ENCODE results near the gene CPNE5. TPM values are rescaled to one million over a fixed set of nuclear protein-coding genes. Genes with fewer than 3 reads are reported as not detected.
A peak's percentile ranks its signal among the peaks of the same experiment; 100 is the strongest.

CPNE5 gene
- total RNA-seq, 1 donor from 2014 or later = 0.25 TPM

GRCh38 chr6:36836111-36837021 is 2.9 kb downstream of the CPNE5 start:
- DNase-seq (ENCODE audit: low spot score) (no peak), ATAC-seq (no peak)

DNA sequence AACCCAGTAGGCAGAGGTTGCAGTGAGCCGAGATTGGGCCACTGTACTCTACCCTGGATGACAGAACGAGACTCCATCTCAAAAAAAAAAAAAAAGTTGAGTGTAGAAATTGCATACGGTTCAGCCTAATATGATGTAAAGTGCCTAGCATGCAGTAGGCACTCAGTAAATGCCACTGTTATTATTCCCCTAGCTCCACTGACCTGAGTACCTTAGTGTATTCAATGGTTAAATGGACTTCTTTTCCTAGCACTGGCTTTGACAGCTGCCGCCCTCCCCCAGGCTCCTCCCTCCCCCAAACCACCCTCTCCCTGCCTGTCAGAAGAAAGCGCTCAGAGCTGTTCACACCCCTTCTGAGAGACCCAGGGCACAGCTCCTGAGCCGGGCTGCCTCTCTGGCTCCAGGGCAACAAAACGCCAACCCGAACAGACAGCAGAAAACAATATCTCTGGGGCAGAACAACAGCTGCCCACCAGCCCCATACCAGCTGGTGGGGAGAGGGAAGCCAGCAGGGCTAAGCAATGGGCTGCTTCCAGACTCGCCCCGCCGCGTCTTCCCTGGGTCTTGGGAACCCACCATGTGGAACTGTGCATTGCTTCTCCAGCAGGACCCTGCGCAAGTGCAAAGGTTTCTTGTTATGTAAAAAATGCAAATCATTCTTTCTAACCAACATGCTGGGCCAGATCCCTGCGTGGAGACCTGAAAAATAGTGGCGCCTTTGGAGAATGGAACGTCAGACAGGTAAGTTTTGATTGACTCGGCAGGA is 4.5 kb downstream of the CPNE5 start:
- no peak for ATAC-seq
- no peak for DNase-seq (ENCODE audit: low spot score)

DNA sequence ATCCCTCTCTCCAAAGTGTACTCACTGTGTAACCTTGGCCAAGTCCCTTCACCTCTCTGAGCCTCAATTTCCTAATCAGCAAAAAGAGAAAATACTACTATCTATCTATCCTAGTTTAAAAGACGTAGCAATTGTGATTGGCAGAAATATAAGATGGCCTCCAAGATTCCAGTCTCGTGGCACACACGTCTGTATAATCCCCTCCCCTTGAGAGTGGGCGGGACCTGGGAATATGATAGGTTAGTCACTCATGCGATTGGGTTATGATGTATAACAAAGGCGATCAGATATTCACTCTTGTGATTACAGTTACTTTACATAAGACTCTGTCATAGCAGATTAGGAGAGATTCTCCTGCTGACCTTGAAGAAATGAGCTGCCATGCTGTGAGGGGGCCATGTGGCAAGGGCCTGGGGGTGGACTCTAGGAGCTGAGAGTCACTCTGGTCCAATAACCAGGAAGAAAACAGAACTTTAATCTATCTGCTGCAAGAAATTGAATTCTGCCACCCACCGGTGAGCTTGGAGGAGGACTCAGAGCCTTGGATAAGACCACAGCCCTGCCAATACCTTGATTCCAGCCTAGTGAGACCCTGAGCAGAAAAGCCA is 6.0 kb downstream of the CPNE5 start:
- no peak for DNase-seq (ENCODE audit: low spot score)
- ATAC-seq = no peak

- no peak for DNase-seq (ENCODE audit: low spot score)
- ATAC-seq = no peak
Observed at GRCh38 chr6:36832313-36832712, 6.9 kb downstream of the CPNE5 start.

GRCh38 chr6:36830577-36830976 is 8.7 kb downstream of the CPNE5 start:
- DNase-seq (ENCODE audit: low spot score) = no peak
- ATAC-seq = no peak

GRCh38 chr6:36829919-36830544 is 9.2 kb downstream of the CPNE5 start:
- peak; percentile 82 for ATAC-seq
- peak; percentile 72 for DNase-seq (ENCODE audit: low spot score)

- DNase-seq (ENCODE audit: low spot score) (no peak), ATAC-seq (peak; percentile 43)
Observed at GRCh38 chr6:36827261-36828079, 11.8 kb downstream of the CPNE5 start.

DNA sequence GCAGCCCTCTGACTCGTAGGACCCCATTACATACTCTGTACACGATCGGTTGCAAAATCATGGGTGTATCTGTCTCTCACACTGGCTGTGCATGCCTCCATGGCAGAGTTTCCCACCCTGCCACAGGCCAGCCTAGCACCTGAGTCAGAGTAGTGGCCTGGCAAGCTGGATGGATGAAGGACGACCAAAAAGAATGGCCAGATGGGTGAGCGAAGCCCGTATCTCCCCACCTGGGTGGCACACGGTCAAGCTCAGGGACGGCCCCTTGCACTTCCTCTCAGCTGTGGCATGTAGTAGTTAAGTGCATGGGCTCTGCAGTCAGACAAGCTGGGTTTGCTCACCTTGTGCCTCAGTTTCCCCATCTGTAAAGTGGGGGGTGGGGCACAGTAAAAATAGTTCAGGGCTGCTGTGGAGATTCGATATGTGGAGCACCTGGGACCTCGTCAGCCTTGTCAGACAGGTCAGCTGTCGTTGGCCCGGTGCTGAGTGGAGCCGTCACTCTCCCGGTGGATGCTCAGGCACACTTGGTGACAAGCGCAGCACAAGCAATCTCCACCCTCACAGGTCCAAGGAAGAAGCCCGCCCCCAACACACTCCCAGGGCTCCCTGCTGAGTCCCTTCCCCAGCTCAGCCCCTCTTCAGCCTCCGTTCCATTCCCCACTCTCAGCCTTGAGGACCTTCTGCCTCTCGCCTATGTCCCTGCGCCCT is 12.6 kb downstream of the CPNE5 start:
- DNase-seq (ENCODE audit: low spot score) (no peak), ATAC-seq (no peak)

GRCh38 chr6:36825994-36826393 is 13.2 kb downstream of the CPNE5 start:
- DNase-seq (ENCODE audit: low spot score) (no peak), ATAC-seq (no peak)

DNA sequence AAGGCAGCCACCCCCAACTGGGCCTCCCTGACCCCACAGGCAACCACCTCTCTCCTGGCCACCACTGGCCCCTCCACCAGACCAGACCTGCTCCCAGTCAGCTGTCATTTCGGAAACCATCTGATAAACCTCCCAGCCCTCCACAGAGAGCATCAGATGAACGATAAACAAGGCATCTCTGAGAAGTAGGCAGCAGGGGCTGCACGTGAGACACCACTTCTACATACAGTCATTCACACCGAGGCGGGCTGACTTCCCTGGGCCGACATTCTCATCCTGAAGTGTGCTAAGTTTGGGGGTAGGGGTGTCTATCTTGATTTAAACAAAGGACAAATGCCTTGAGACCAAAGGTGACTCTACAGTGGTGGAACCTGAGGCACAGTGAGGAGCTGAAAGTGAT is 13.8 kb downstream of the CPNE5 start:
- ATAC-seq (no peak), DNase-seq (ENCODE audit: low spot score) (no peak)

- ATAC-seq (peak; percentile 9), DNase-seq (ENCODE audit: low spot score) (no peak)
Observed at GRCh38 chr6:36824253-36824652, 15.0 kb downstream of the CPNE5 start.

DNA sequence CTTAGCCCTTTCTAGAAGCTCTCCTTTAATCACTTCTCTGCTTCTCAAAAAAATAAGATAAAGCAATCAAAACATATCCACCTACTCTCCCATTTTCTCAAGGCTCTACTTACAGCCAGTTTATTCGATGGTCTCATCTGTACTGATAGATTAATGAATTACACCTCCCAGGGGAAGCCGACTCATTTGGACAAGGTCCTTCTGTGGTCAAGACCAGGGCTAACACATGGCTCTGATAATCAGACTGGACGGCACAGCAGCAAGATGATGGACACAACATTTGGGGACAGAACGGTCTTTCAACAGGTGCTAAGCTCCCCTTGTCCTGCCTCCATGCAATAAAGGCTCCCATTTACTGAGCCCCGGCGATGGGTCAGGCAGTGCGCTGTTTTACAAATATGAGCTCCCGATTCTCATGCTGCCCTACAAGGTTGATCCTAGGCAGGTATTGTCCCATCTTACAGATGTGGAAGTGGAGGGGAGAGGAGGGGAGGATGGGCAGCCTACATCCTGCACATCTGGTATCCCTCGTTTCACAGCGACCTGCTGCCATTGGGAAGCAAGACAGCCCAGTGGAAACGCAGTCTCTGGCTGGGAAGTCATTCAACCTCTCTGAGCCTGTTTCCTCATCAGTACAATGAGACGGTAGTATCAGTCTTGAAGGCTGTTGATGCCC is 15.7 kb downstream of the CPNE5 start:
- ATAC-seq (no peak), DNase-seq (ENCODE audit: low spot score) (no peak)

GRCh38 chr6:36822506-36823269 is 16.6 kb downstream of the CPNE5 start:
- ATAC-seq (no peak), DNase-seq (ENCODE audit: low spot score) (no peak)

- DNase-seq (ENCODE audit: low spot score) = no peak
- no peak for ATAC-seq
Observed at GRCh38 chr6:36821581-36822335, 17.5 kb downstream of the CPNE5 start.

DNA sequence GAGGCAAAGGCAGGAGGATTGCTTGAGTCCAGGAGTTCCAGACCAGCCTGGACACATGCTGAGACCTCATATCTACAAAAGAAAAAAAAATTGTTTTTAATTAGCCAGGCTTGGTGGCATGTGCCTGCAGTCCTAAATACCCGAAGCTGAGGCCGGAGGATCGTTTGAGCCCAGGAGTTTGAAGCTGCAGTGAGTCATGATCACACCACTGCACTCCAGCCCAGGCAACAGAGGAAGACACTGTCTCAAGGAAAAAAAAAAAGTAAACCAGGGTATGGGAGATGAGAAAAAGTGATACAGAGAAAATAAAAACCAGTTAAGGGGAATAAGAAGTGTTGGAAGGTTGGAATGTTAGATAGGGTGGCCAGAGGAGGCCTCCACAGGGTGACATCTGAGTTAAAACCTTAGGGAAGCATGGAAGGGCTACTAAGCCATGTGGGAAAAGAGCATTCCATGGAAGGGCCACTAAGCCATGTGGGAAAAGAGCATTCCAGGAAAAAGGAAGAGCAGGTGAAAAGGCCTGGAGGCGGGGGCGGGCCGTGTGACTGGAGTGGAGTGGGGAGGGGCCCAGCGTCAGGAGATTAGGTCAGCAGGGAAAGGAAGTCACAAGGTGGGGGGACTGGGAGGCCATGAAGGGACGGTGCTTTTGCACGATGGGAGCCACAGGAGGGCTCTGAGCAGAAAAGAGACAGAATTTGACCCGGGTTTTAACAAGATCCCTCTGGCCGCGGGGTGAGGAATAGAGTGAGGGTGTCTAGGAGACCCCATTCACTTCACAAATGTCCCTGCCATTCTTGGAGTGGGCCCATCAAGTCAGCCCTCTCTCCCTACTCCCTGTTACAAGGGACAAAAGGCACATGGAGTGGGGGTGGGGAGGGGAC is 18.3 kb downstream of the CPNE5 start:
- peak; percentile 30 for ATAC-seq

GRCh38 chr6:36818756-36819155 is 20.5 kb downstream of the CPNE5 start:
- DNase-seq (ENCODE audit: low spot score) = no peak
- ATAC-seq = no peak

More for the DNA sequence above, 18.3 kb downstream of the CPNE5 start:
- no peak for DNase-seq (ENCODE audit: low spot score)

DNA sequence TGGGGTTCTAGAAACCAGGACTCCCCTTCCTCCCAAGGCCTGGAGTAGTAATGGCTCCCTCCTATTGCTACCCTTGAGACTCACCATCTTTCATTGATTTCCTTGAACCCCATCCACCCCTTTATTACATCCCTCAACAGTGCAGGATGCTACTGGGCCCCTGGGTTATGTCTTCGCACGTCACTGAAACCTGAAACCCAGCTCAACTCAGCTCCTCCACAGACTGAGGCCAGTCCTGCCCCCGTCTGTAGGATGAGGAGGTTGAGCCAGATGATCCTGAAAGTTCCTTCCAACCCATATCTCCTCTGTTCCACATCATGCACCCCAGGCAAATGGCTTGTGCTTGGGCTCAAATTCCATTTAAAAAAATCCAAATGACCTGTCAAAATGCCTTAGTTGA is 21.4 kb downstream of the CPNE5 start:
- no peak for ATAC-seq
- no peak for DNase-seq (ENCODE audit: low spot score)

Data from left lobe of liver (tissue), 2 donors.